HUES48 (cell line): ENCODE results near the gene CEP120.

Experiments
- H3K27ac ChIP-seq: one replicate; pipeline ENCODE4 v1.7.0; 2013; ENCODE audit warnings: low read depth, low read length, inconsistent platforms
- H3K27me3 ChIP-seq: 2 replicates; pipeline ENCODE4 v1.6.1; 2013; ENCODE audit warnings: mild to moderate bottlenecking, low read length; ENCODE audit not compliant: control insufficient read depth, insufficient read depth
- H3K36me3 ChIP-seq: 2 replicates; pipeline ENCODE4 v1.6.1; 2013; ENCODE audit warnings: low read length; ENCODE audit not compliant: control insufficient read depth, insufficient read depth
- H3K4me1 ChIP-seq: 2 replicates; pipeline ENCODE4 v1.6.1; 2013; ENCODE audit warnings: mild to moderate bottlenecking, low read length; ENCODE audit not compliant: control insufficient read depth, insufficient read depth
- H3K4me3 ChIP-seq: 2 replicates; pipeline ENCODE4 v1.5.1; 2013; ENCODE audit warnings: mild to moderate bottlenecking, low read depth, low read length
- H3K9ac ChIP-seq: 2 replicates; pipeline ENCODE4 v1.6.1; 2013; ENCODE audit warnings: mild to moderate bottlenecking, low read depth, low read length, moderate library complexity
- H3K9me3 ChIP-seq: 2 replicates; pipeline ENCODE4 v1.6.1; 2013; ENCODE audit warnings: low read length; ENCODE audit not compliant: control insufficient read depth, insufficient read depth

The CEP120 gene

DNA sequence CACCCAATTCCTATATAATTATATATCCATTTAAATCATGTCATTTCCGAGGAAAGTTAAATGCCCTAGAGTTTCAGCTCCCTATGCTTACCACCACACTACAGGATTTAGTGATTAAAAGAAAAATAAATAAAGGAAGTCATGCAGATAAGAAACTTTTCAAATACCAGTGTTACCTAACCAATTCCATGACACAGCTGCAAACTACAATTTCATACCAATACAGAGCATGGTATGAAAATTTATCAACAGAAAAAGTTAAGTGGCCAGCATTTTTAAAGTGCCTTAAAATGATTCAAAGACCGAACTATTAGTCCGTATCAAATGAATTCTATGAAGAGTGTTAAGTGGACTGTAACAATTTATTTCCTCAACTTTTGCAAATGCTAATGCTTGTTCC is 35.9 kb downstream of the CEP120 start:
- Histone ChIP-seq H3K4me3 (no peak overlapping the region), H3K36me3 (peaks cover 93% of the 10 kb centered on the region), H3K27me3 (no peaks in the 10 kb centered on the region), H3K27ac (no peak overlapping the region), H3K4me1 (no peaks in the 10 kb centered on the region), H3K9me3 (no peaks in the 10 kb centered on the region), H3K9ac (no peak overlapping the region)

GRCh38 chr5:123382252-123382651 is 41.0 kb downstream of the CEP120 start:
- Histone ChIP-seq H3K9me3 (no peaks in the 10 kb centered on the region), H3K27me3 (no peaks in the 10 kb centered on the region), H3K36me3 (peaks cover 94% of the 10 kb centered on the region), H3K27ac (no peak overlapping the region), H3K9ac (no peak overlapping the region), H3K4me1 (no peaks in the 10 kb centered on the region), H3K4me3 (no peak overlapping the region)

GRCh38 chr5:123371575-123372179 is 51.5 kb downstream of the CEP120 start:
- Histone ChIP-seq H3K4me3 (no peak overlapping the region), H3K27ac (no peak overlapping the region), H3K36me3 (peaks cover 52% of the 10 kb centered on the region), H3K4me1 (no peaks in the 10 kb centered on the region), H3K9me3 (no peaks in the 10 kb centered on the region), H3K9ac (no peak overlapping the region), H3K27me3 (no peaks in the 10 kb centered on the region)

GRCh38 chr5:123369371-123369968 is 53.7 kb downstream of the CEP120 start:
- H3K4me1 ChIP-seq = no peaks in the 10 kb centered on the region
- no peak overlapping the region for H3K9ac ChIP-seq
- no peak overlapping the region for H3K27ac ChIP-seq
- H3K27me3 ChIP-seq = no peaks in the 10 kb centered on the region
- no peak overlapping the region for H3K4me3 ChIP-seq
- no peaks in the 10 kb centered on the region for H3K9me3 ChIP-seq
- peaks cover 34% of the 10 kb centered on the region for H3K36me3 ChIP-seq

DNA sequence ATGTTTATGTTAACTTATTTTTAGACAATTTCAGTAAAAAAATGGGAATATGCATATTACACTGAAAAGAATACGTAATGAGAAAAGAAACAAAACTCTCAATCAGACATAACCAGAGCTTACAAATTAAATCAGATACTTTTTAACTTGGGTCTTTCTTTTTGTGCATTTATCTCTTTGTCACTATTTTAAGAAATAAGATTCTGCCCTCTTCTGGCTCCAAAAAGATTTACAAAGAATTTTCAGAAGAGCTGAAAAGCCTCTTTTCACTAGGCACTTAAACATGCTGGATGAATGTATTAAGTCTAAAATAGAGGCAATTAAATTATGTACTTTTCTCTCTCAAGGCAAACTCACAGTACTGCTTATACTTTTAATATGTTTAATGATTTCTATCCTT is 55.5 kb downstream of the CEP120 start:
- no peak overlapping the region for H3K9ac ChIP-seq
- no peaks in the 10 kb centered on the region for H3K4me1 ChIP-seq
- H3K4me3 ChIP-seq = no peak overlapping the region
- H3K9me3 ChIP-seq = no peaks in the 10 kb centered on the region
- peaks cover 32% of the 10 kb centered on the region for H3K36me3 ChIP-seq
- H3K27me3 ChIP-seq = no peaks in the 10 kb centered on the region
- no peak overlapping the region for H3K27ac ChIP-seq

DNA sequence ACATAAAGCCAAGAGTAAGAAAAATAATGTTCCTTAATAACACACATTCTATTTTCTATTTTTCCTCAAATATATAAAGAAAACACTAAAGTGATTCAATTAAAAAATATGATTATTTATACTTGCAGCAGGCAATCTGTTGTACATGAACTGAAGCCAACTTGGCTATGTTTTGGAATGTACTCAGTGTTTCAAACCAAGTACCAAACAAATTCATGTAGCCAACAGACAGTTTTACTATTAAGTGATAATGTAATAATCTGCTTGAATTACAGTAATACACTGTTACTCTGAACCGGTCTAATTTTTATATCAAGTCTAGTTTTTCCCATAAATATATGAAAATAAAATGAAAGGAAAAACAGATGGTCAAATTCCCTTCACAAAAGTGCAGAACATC is 58.0 kb downstream of the CEP120 start:
- Histone ChIP-seq H3K4me1 (no peaks in the 10 kb centered on the region), H3K4me3 (no peak overlapping the region), H3K27ac (no peak overlapping the region), H3K9me3 (no peaks in the 10 kb centered on the region), H3K36me3 (peaks cover 25% of the 10 kb centered on the region), H3K27me3 (no peaks in the 10 kb centered on the region), H3K9ac (no peak overlapping the region)

DNA sequence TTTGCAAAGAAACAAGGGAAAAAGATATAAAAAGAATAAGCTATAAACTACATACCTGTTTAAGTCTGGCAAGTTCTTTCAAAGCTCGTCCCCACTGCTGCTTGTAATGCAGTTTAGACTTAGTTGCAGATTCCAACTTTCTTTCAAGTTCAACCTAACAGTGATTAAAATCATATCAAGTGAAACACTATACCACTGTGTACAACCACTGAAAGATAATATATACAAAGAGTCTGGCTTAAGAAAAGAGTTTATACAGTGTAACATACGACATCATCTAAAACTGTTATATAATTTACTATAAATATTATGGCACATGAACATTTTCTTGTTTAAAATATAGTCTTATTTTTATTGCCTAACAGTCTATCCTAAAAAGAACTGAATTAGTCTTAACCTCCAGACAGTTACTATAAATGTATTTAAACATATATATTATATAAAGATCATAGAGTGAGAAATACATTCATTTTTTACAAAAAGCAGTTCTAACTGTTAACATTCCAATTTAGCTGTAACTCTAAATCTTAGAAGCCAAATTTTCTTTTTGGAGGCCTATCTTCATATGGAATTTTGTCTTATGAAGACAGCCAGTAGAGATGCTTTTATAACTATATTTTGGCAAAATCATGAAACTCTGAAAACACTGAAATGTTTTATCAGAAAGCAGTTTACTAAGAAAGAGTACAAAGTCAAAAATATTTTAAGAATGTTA is 58.6 kb downstream of the CEP120 start:
- Histone ChIP-seq H3K36me3 (peaks cover 27% of the 10 kb centered on the region), H3K9ac (no peak overlapping the region), H3K27ac (no peak overlapping the region), H3K4me3 (no peak overlapping the region), H3K9me3 (no peaks in the 10 kb centered on the region), H3K4me1 (no peaks in the 10 kb centered on the region), H3K27me3 (no peaks in the 10 kb centered on the region)

DNA sequence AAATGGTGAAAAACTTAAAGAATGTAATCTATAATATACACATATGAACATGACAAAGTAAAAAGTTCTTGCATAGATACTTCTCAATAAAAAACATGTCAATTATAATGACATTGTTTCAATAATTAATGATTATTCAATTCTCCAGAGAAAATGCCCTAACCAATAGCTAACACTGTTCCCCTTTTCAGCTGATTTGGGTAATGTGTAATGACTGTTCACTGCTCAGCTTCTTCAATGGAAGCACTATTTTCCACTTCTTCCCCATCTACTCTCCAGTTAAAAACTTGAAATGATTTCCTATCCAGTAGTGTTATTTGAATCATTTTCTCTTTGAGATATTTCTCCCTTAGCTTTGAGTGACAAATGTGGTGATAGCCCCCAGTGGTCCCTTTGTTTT is 62.3 kb downstream of the CEP120 start:
- Histone ChIP-seq H3K27ac (no peak overlapping the region), H3K4me1 (no peaks in the 10 kb centered on the region), H3K36me3 (peaks cover 27% of the 10 kb centered on the region), H3K4me3 (no peak overlapping the region), H3K9me3 (no peaks in the 10 kb centered on the region), H3K27me3 (no peaks in the 10 kb centered on the region), H3K9ac (no peak overlapping the region)

DNA sequence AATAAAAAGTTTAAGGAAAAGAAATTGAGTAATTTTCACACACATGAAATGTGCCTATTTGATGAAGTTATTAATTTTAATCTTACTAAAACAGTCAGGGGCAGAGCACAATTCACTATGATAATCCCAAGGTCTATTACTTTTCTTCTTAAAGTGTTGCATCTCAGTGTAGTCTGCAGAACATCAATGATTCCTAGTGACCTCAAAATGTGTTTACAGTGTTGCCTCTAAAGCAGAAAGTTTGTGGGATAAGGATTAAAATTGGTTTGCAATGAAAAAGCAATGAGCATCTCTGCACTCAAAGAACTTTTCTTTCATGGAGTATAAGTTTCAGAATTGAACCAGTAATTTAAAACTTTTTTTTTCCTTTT is 63.0 kb downstream of the CEP120 start:
- Histone ChIP-seq H3K9ac (no peak overlapping the region), H3K36me3 (peaks cover 27% of the 10 kb centered on the region), H3K9me3 (no peaks in the 10 kb centered on the region), H3K27me3 (no peaks in the 10 kb centered on the region), H3K27ac (no peak overlapping the region), H3K4me3 (no peak overlapping the region), H3K4me1 (no peaks in the 10 kb centered on the region)

GRCh38 chr5:123359454-123360200 is 63.6 kb downstream of the CEP120 start:
- peaks cover 25% of the 10 kb centered on the region for H3K36me3 ChIP-seq
- H3K4me3 ChIP-seq = no peak overlapping the region
- no peaks in the 10 kb centered on the region for H3K4me1 ChIP-seq
- no peak overlapping the region for H3K27ac ChIP-seq
- H3K9ac ChIP-seq = no peak overlapping the region
- no peaks in the 10 kb centered on the region for H3K9me3 ChIP-seq
- no peaks in the 10 kb centered on the region for H3K27me3 ChIP-seq

DNA sequence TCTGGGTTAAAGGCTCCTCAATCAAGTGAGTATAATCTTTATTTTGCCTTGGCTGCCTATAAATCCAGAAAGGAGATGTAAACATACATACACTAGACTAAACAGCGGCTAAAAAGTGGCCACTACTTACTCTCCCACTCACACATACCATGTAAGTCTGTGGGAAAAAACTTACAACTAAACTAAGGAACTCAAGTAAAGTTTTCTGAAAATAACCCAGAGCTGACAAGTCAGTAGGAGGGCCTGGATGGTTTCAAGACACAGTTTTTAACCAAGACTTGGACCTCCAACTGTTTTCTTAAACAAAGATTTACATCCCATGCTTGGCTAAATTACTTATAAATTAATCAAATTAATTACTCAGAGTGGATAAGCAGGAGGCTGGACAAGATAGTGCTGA is 64.5 kb downstream of the CEP120 start:
- Histone ChIP-seq H3K36me3 (peaks cover 16% of the 10 kb centered on the region), H3K4me3 (no peak overlapping the region), H3K27ac (no peak overlapping the region), H3K27me3 (no peaks in the 10 kb centered on the region), H3K9ac (no peak overlapping the region), H3K4me1 (no peaks in the 10 kb centered on the region), H3K9me3 (no peaks in the 10 kb centered on the region)
